IPS DF 6.9 (cell line): Measurements from ENCODE around the gene PPP1R11.
"Not testable (repeated sequence)": the region's sequence is repeated elsewhere in the genome, so short reads cannot be mapped to it uniquely, and the experiment has no call there.

Source experiments
- DNase-seq: peaks from one replicate; pipeline ENCODE4 v3.0.0-alpha.2; 2013; ENCODE audit warnings: low read depth, low spot score
- H3K27ac ChIP-seq: one replicate; pipeline ENCODE4 v1.5.1; 2013; ENCODE audit warnings: low read length, control low read depth
- H3K27me3 ChIP-seq: 2 replicates; pipeline ENCODE4 v1.6.1; 2013; ENCODE audit warnings: mild to moderate bottlenecking, low read length; ENCODE audit not compliant: control insufficient read depth, insufficient read depth
- H3K36me3 ChIP-seq: 2 replicates; pipeline ENCODE4 v1.6.1; 2013; ENCODE audit warnings: low read length; ENCODE audit not compliant: control insufficient read depth, insufficient read depth
- H3K4me1 ChIP-seq: 2 replicates; pipeline ENCODE4 v1.6.1; 2013; ENCODE audit warnings: low read length; ENCODE audit not compliant: control insufficient read depth, insufficient read depth
- H3K4me3 ChIP-seq: 2 replicates; pipeline ENCODE4 v1.5.1; 2013; ENCODE audit warnings: mild to moderate bottlenecking, low read length
- H3K9me3 ChIP-seq: 2 replicates; pipeline ENCODE4 v1.6.1; 2013; ENCODE audit warnings: low read length, inconsistent platforms; ENCODE audit not compliant: control insufficient read depth, insufficient read depth
- WGBS: extraction: QIAGEN DNeasy Blood & Tissue Kit; methylation state at CpG from one replicate; pipeline ENCODE4 v1.1.7; 2013; ENCODE audit warnings: mixed read lengths, missing lambda C conversion rate; ENCODE audit not compliant: insufficient read length, insufficient coverage; 5-methylcytosine and 5-hydroxymethylcytosine counted together

Gene PPP1R11

DNA sequence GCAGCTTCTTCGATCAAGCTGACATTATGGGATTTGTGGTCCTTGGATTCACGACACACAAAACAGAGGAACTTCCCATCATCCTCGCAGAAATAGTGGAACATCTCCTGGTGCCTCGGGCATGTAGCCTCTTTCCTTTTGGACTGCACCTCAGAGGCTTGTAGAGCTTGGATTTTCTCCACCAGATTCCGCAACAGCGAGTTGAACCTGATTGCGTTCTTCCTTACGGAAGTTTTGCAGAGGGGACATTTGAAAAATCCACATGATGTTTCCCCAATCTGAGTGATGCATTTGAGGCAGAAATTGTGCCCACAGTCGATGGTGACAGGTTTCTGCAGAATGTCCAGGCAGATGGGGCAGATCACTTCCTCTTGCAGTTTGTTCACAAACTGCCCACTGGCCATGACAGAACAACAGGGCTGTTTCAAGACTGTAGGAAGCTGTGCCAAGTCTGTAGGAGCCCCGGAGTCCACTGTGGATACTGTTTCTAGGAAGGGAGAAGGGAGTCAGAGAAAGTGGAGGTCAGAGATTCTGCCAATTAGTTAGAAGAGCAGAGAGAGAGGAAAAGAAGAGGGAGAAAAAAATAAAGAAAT is 45.5 kb downstream of the PPP1R11 start:
- H3K4me1 ChIP-seq, result no peaks in the 10 kb centered on the region
- no peak overlapping the region for H3K27ac ChIP-seq
- H3K9me3 ChIP-seq, result no peaks in the 10 kb centered on the region
- peaks cover 2% of the 10 kb centered on the region for H3K27me3 ChIP-seq
- no peak for DNase-seq
- no peaks in the 10 kb centered on the region for H3K36me3 ChIP-seq
- H3K4me3 ChIP-seq, result no peak overlapping the region
- no CpG with 5 or more reads among the region's 10 CpGs for WGBS

GRCh38 chr6:30113003-30113759 is 46.2 kb downstream of the PPP1R11 start, which contains the start of gene TRIM31:
Gene TRIM31, minus strand, starts transcription at chr6:30113090. Its CDS starts 285 bp downstream, at chr6:30112805.
- Histone ChIP-seq H3K4me3 (no peak within 1 kb of the TSS), H3K27me3 (peaks cover 2% of the 10 kb centered on the region), H3K36me3 (no peaks in the 10 kb centered on the region), H3K9me3 (no peaks in the 10 kb centered on the region), H3K27ac (no peak within 1 kb of the TSS), H3K4me1 (no peaks in the 10 kb centered on the region)
- WGBS, result 100% methylated on average over 1 of the region's 3 CpGs
- DNase-seq, result no peak

DNA sequence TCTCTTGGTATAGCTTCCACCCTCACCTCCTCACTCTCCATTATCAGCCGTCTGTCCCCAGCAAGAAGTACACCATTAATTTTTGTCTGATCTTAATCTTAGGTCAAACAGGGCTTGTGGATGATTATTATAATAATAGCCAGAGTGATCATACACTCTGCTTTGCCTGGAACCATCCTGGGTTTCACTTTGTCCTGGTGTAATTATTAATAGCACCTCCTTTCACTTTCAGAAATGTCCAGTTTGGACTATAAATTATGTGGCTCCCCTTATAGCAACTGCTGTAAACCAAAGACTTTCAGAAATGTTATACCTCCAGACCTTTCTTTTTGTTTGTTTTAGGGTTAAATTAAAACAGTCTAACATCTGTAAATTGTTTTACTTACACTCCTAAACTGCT is 46.8 kb downstream of the PPP1R11 start:
- WGBS, result no CpG with 5 or more reads among the region's 1 CpG
- Histone ChIP-seq H3K36me3 (no peaks in the 10 kb centered on the region), H3K4me1 (no peaks in the 10 kb centered on the region), H3K4me3 (no peak overlapping the region), H3K27me3 (peaks cover 2% of the 10 kb centered on the region), H3K27ac (no peak overlapping the region), H3K9me3 (no peaks in the 10 kb centered on the region)
- DNase-seq, result no peak

GRCh38 chr6:30116724-30117123 is 49.7 kb downstream of the PPP1R11 start:
- Histone ChIP-seq H3K9me3 (no peaks in the 10 kb centered on the region), H3K4me1 (no peaks in the 10 kb centered on the region), H3K36me3 (no peaks in the 10 kb centered on the region), H3K4me3 (no peak overlapping the region), H3K27ac (no peak overlapping the region), H3K27me3 (no peaks in the 10 kb centered on the region; the same call in 1 of the 2 replicates)
- DNase-seq, result no peak
- WGBS, result no CpG with 5 or more reads among the region's 6 CpGs

DNA sequence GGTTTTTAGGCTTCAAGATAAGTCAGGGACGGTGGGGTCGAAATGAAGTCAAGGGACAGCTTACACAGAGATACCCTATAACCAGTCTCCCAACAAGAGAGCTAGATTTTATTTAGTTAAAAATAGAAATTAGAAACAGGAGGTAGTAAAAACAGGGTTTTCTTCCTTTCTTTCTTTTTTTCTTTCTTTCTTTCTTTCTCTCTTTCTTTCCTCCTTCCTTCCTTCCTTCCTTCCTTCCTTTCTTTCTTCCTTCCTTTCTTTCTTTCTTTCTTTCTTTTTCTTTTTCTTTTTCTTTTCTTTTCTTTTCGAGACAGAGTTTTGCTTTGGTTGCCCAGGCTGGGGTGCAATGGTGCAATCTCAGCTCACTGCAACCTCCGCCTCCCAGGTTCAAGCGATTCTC is 51.7 kb downstream of the PPP1R11 start:
- not testable (repeated sequence) for H3K4me1 ChIP-seq, H3K27ac ChIP-seq, H3K27me3 ChIP-seq, H3K36me3 ChIP-seq, H3K4me3 ChIP-seq, H3K9me3 ChIP-seq, DNase-seq
- no CpG with 5 or more reads among the region's 5 CpGs for WGBS
